DOHH2 (cell line): Measurements from ENCODE around the gene SHB.

Experiments
- H3F3A ChIP-seq: fragments of 200-600 bp; sonication (generic), shearing (Covaris generic); 2 replicates; pipeline ENCODE4 v1.6.0; 2016; ENCODE audit warnings: antibody characterized with exemption, mild to moderate bottlenecking; ENCODE audit not compliant: control insufficient read depth, insufficient read depth
- H3K27ac ChIP-seq: fragments of 200-600 bp; sonication (generic); 2 replicates; pipeline ENCODE4 v1.5.1; 2014; ENCODE audit warnings: low read depth, mild to moderate bottlenecking, low read length, moderate library complexity
- H3K27me3 ChIP-seq: fragments of 200-600 bp; sonication (generic); 2 replicates; pipeline ENCODE4 v1.6.1; 2014; ENCODE audit warnings: mild to moderate bottlenecking, low read length, mixed read lengths; ENCODE audit not compliant: control insufficient read depth
- H3K36me3 ChIP-seq: fragments of 200-600 bp; sonication (generic); 2 replicates; pipeline ENCODE4 v1.6.1; 2014; ENCODE audit warnings: mild to moderate bottlenecking, low read length, moderate library complexity, mixed read lengths; ENCODE audit not compliant: control insufficient read depth
- H3K4me1 ChIP-seq: fragments of 200-600 bp; sonication (generic); 2 replicates; pipeline ENCODE4 v1.6.1; 2014; ENCODE audit warnings: mild to moderate bottlenecking, low read length, mixed read lengths; ENCODE audit not compliant: control insufficient read depth
- H3K4me2 ChIP-seq: fragments of 200-600 bp; sonication (generic); 2 replicates; pipeline ENCODE4 v1.6.0; 2014; ENCODE audit warnings: mild to moderate bottlenecking, low read length, moderate library complexity
- H3K4me3 ChIP-seq: fragments of 200-600 bp; sonication (generic); 2 replicates; pipeline ENCODE4 v1.5.1; 2014; ENCODE audit warnings: mild to moderate bottlenecking, low read length, mixed read lengths
- H3K79me2 ChIP-seq: fragments of 200-600 bp; sonication (generic); 2 replicates; pipeline ENCODE4 v1.6.1; 2014; ENCODE audit warnings: mild to moderate bottlenecking, low read length, mixed read lengths; ENCODE audit not compliant: control insufficient read depth
- H3K9me2 ChIP-seq: fragments of 200-600 bp; sonication (generic); replicated peaks from 2 replicates; pipeline ENCODE4 v1.6.1; 2014; ENCODE audit warnings: mild to moderate bottlenecking, low read length, mixed read lengths; ENCODE audit not compliant: control insufficient read depth
- H3K9me3 ChIP-seq: fragments of 200-600 bp; sonication (generic); 2 replicates; pipeline ENCODE4 v1.6.1; 2014; ENCODE audit warnings: antibody characterized with exemption, low read length, mixed read lengths; ENCODE audit not compliant: control insufficient read depth, insufficient read depth
- H4K20me1 ChIP-seq: fragments of 200-600 bp; sonication (generic); 2 replicates; pipeline ENCODE4 v1.6.0; 2014; ENCODE audit warnings: low read depth, mild to moderate bottlenecking, antibody characterized with exemption, low read length, moderate library complexity; ENCODE audit not compliant: control insufficient read depth, insufficient read depth
- CTCF ChIP-seq: fragments of 200-600 bp; sonication (generic); IDR thresholded peaks from one replicate; pipeline ENCODE4 v1.5.1; 2014; ENCODE audit warnings: antibody characterized with exemption, mild to moderate bottlenecking, low read depth, low read length; ENCODE audit not compliant: poor library complexity, severe bottlenecking
- EZH2phosphoT487 ChIP-seq: fragments of 200-600 bp; sonication (generic); IDR thresholded peaks from 2 replicates; pipeline ENCODE4 v1.6.1; 2017; ENCODE audit warnings: borderline replicate concordance, mild to moderate bottlenecking, antibody characterized with exemption, low read length, moderate library complexity, mixed read lengths

Gene SHB

DNA sequence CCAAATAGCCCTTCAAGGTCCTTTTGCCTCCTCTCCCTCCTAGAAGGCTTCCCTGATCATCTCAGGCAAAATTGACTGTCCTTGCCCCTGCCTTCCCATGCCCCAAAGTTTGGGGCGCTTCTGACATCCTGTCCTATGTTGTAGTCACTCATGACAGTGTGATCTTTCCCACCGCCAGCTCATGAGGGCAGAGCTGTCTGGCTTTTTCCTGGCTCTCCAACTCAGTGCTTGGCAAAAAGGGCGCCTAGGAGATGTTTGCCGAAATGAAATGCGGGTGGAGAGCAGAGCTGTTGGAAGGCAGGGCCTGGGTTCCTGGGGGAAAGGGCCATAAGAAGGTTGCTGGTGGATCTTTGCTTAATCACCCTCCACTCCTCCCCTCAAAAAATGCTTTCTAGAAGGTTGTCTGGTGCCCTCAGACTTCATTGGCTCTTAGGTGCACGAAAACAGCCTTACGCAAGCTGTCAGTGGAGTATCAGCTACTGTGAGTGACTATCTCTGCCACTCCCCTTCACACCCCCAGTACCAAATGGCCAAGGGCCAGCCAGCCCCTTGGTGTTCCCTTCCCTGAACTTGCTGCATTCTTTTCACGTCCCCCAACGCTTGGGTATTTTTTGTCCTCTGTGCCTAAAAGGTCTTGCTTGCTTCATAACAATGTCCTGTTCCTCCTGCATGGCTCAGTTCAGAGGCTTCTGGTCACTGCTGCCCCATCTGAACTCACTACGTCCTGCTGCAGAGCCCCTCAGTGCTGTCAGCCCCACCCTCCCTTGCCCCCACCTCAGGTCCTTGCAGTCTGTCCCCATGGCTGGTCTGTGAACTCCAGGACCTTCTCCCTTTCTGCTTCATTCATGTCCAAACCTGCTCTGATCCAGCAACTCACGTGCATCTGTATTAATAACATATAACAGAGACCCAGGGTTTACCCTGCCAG, 162.5 kb downstream of the SHB start:
- Histone ChIP-seq H4K20me1 (no peaks in the 10 kb centered on the region), H3K4me1 (peaks cover 22% of the 10 kb centered on the region), H3K4me2 (no peak overlapping the region), H3K79me2 (peaks cover 21% of the 10 kb centered on the region), H3K36me3 (peaks cover 3% of the 10 kb centered on the region), H3K9me2 (no peaks in the 10 kb centered on the region), H3F3A (no peaks in the 10 kb centered on the region), H3K4me3 (no peak overlapping the region), H3K9me3 (no peaks in the 10 kb centered on the region), H3K27me3 (no peaks in the 10 kb centered on the region), H3K27ac (no peak overlapping the region)
- TF ChIP-seq EZH2phosphoT487 = no peak
- no peak for TF ChIP-seq CTCF

DNA sequence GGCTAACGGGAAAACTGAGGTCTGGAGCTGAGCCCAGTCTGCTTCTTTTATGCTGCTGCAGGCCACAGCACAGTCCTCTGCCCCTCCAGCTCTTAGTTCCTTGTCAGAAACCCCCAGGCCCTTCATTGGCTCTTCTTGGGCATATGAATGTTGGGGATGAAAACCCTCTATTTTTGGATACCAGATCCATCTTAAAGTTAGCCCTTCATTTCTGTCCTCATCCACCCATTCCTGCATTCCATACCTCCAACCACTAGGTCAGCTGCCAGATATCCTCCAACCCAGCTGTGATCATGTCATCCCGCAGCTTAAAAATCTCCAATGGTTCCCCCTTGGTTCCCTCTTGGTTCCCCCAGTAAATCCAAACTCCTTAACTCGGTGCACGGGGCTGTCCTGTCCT, 163.3 kb downstream of the SHB start:
- TF ChIP-seq CTCF (no peak), EZH2phosphoT487 (no peak)
- peaks cover 22% of the 10 kb centered on the region for H3K4me1 ChIP-seq
- no peak overlapping the region for H3K4me2 ChIP-seq
- H3K27ac ChIP-seq = no peak overlapping the region
- H4K20me1 ChIP-seq = no peaks in the 10 kb centered on the region
- H3K36me3 ChIP-seq = peaks cover 6% of the 10 kb centered on the region
- no peak overlapping the region for H3K4me3 ChIP-seq
- peaks cover 29% of the 10 kb centered on the region for H3K79me2 ChIP-seq
- H3K9me3 ChIP-seq = no peaks in the 10 kb centered on the region
- H3F3A ChIP-seq = no peaks in the 10 kb centered on the region
- no peaks in the 10 kb centered on the region for H3K9me2 ChIP-seq
- no peaks in the 10 kb centered on the region for H3K27me3 ChIP-seq

DNA sequence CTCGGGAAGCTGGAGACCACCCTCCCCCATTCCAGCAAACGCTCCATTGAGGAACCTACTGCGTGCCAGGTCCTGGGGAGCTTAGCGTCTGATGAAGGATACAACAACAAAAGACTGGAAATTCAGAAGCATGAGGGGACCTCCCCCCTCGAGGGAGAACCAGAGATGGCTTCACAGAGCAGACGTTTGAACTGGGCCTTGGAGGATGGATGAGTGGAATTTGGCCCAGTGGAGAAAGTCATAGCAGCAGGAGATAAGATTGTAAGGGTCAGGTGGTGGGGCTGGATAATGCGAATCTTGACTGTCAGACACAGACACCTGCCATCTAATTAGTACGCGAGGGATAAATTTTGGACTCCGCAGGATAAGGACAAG, 163.9 kb downstream of the SHB start:
- no peak for TF ChIP-seq CTCF
- no peak for TF ChIP-seq EZH2phosphoT487
- H3F3A ChIP-seq = no peaks in the 10 kb centered on the region
- H3K36me3 ChIP-seq = peaks cover 8% of the 10 kb centered on the region
- H3K9me3 ChIP-seq = no peaks in the 10 kb centered on the region
- peaks cover 32% of the 10 kb centered on the region for H3K79me2 ChIP-seq
- no peak overlapping the region for H3K4me3 ChIP-seq
- H3K4me1 ChIP-seq = peaks cover 22% of the 10 kb centered on the region
- H4K20me1 ChIP-seq = no peaks in the 10 kb centered on the region
- H3K9me2 ChIP-seq = no peaks in the 10 kb centered on the region
- H3K4me2 ChIP-seq = no peak overlapping the region
- no peaks in the 10 kb centered on the region for H3K27me3 ChIP-seq
- no peak overlapping the region for H3K27ac ChIP-seq
